Activated CD4-positive, alpha-beta T cell treated with anti-CD3 and anti-CD28 coated beads, Interleukin-2, amount 10 ng/mL, durations not matched to agents 24 days and 14 days (primary cell): ENCODE data around the gene ECE1. TPM values are rescaled to one million over a fixed set of nuclear protein-coding genes. Genes with fewer than 3 reads are reported as not detected.
"Not testable (repeated sequence)": the region's sequence is repeated elsewhere in the genome, so short reads cannot be mapped to it uniquely, and the experiment has no call there.

Experiments
- DNase-seq: peaks from one replicate; pipeline ENCODE4 v3.0.0; 2022
- H3K27ac Mint-ChIP-seq: one replicate; pipeline ENCODE4 v1.8.0; 2022; ENCODE audit warnings: mild to moderate bottlenecking, mixed read lengths
- H3K27me3 Mint-ChIP-seq: one replicate; pipeline ENCODE4 v1.8.0; 2022; ENCODE audit warnings: mixed read lengths
- H3K36me3 Mint-ChIP-seq: one replicate; pipeline ENCODE4 v1.8.0; 2022; ENCODE audit warnings: low read depth, mild to moderate bottlenecking, mixed read lengths
- H3K4me1 Mint-ChIP-seq: one replicate; pipeline ENCODE4 v1.8.0; 2021; ENCODE audit warnings: mixed read lengths
- H3K4me3 Mint-ChIP-seq: one replicate; pipeline ENCODE4 v1.8.0; 2022; ENCODE audit warnings: mild to moderate bottlenecking, moderate library complexity, mixed read lengths
- H3K9me3 Mint-ChIP-seq: one replicate; pipeline ENCODE4 v1.8.0; 2021; ENCODE audit warnings: mixed read lengths
- intact Hi-C: fragments of 100-400 bp; cut with micrococcal nuclease; formaldehyde crosslinking; loops from one replicate; pipeline ENCODE4 v1.15.1; 2023
- total RNA-seq: library from RNA; stranded (reverse); gene quantifications from 2 replicates; pipeline ENCODE4 v1.2.3, GENCODE V29; 2022

ECE1 gene
- total RNA-seq, 1 donor from 2014 or later = 134 TPM

GRCh38 chr1:21284206-21285054 lies 5.8 kb downstream of the ECE1 start:
- Mint-ChIP-seq H3K27me3 (no peaks in the 10 kb centered on the region), H3K27ac (peak overlapping the region; percentile 75), H3K9me3 (no peaks in the 10 kb centered on the region), H3K4me1 (peaks cover 48% of the 10 kb centered on the region), H3K4me3 (no peak overlapping the region), H3K36me3 (peaks cover 38% of the 10 kb centered on the region)
- no peak for DNase-seq
- intact Hi-C loops = no loop called here

- intact Hi-C loops = no loop called here
These were observed 6.7 kb downstream of the ECE1 start for GRCh38 chr1:21283524-21283923.

GRCh38 chr1:21282020-21282419 lies 8.2 kb downstream of the ECE1 start:
- intact Hi-C loops, H3K4me3 Mint-ChIP-seq, H3K27me3 Mint-ChIP-seq, H3K27ac Mint-ChIP-seq, DNase-seq, H3K9me3 Mint-ChIP-seq: not testable (repeated sequence)
- Mint-ChIP-seq H3K4me1 (peaks cover 41% of the 10 kb centered on the region), H3K36me3 (peaks cover 46% of the 10 kb centered on the region)

More at GRCh38 chr1:21283524-21283923, 6.7 kb downstream of the ECE1 start:
- no peaks in the 10 kb centered on the region for H3K27me3 Mint-ChIP-seq
- no peak overlapping the region for H3K4me3 Mint-ChIP-seq
- H3K36me3 Mint-ChIP-seq = peaks cover 38% of the 10 kb centered on the region
- DNase-seq = no peak
- H3K4me1 Mint-ChIP-seq = peaks cover 46% of the 10 kb centered on the region
- H3K27ac Mint-ChIP-seq = no peak overlapping the region
- no peaks in the 10 kb centered on the region for H3K9me3 Mint-ChIP-seq

- Mint-ChIP-seq H3K36me3 (peaks cover 46% of the 10 kb centered on the region), H3K4me3 (peak overlapping the region; percentile 77), H3K27ac (peak overlapping the region; percentile 93), H3K9me3 (no peaks in the 10 kb centered on the region), H3K27me3 (no peaks in the 10 kb centered on the region), H3K4me1 (peaks cover 39% of the 10 kb centered on the region)
- DNase-seq = no peak
- intact Hi-C loops = no loop called here
These were observed 9.8 kb downstream of the ECE1 start for GRCh38 chr1:21280482-21280881.

- peak; percentile 78 for DNase-seq
- intact Hi-C loops = no loop called here
- Mint-ChIP-seq H3K27ac (peak overlapping the region; percentile 93), H3K4me1 (peaks cover 40% of the 10 kb centered on the region), H3K27me3 (no peaks in the 10 kb centered on the region), H3K9me3 (no peaks in the 10 kb centered on the region), H3K4me3 (peak overlapping the region; percentile 77), H3K36me3 (peaks cover 46% of the 10 kb centered on the region)
These were observed 10.2 kb downstream of the ECE1 start for GRCh38 chr1:21280011-21280471.

GRCh38 chr1:21278860-21279845 lies 11.1 kb downstream of the ECE1 start:
- Mint-ChIP-seq H3K4me1 (peaks cover 41% of the 10 kb centered on the region), H3K36me3 (peaks cover 46% of the 10 kb centered on the region), H3K27me3 (no peaks in the 10 kb centered on the region), H3K27ac (peak overlapping the region; percentile 93), H3K9me3 (no peaks in the 10 kb centered on the region), H3K4me3 (peak overlapping the region; percentile 77)
- no peak for DNase-seq
- intact Hi-C loops = no loop called here

GRCh38 chr1:21278208-21278859 lies 11.9 kb downstream of the ECE1 start:
- intact Hi-C loops = no loop called here
- Mint-ChIP-seq H3K27ac (peak overlapping the region; percentile 56), H3K4me3 (no peak overlapping the region), H3K9me3 (no peaks in the 10 kb centered on the region), H3K4me1 (peaks cover 37% of the 10 kb centered on the region), H3K27me3 (no peaks in the 10 kb centered on the region), H3K36me3 (peaks cover 43% of the 10 kb centered on the region)
- DNase-seq = no peak

- no peak for DNase-seq
- H3K36me3 Mint-ChIP-seq = peaks cover 52% of the 10 kb centered on the region
- peak overlapping the region; percentile 81 for H3K27ac Mint-ChIP-seq
- no peaks in the 10 kb centered on the region for H3K9me3 Mint-ChIP-seq
- H3K4me3 Mint-ChIP-seq = no peak overlapping the region
- H3K27me3 Mint-ChIP-seq = no peaks in the 10 kb centered on the region
- intact Hi-C loops = no loop called here
- H3K4me1 Mint-ChIP-seq = peaks cover 35% of the 10 kb centered on the region
These were observed 13.1 kb downstream of the ECE1 start for GRCh38 chr1:21277180-21277579.

- no peaks in the 10 kb centered on the region for H3K9me3 Mint-ChIP-seq
- H3K27me3 Mint-ChIP-seq = no peaks in the 10 kb centered on the region
- DNase-seq = no peak
- H3K27ac Mint-ChIP-seq = peak overlapping the region; percentile 15
- H3K4me1 Mint-ChIP-seq = peaks cover 16% of the 10 kb centered on the region
- H3K36me3 Mint-ChIP-seq = peaks cover 72% of the 10 kb centered on the region
- intact Hi-C loops = no loop called here
- H3K4me3 Mint-ChIP-seq = no peak overlapping the region
These were observed 17.7 kb downstream of the ECE1 start for GRCh38 chr1:21272540-21272939.

- DNase-seq = no peak
- no peaks in the 10 kb centered on the region for H3K9me3 Mint-ChIP-seq
- no peak overlapping the region for H3K4me3 Mint-ChIP-seq
- H3K4me1 Mint-ChIP-seq = peaks cover 17% of the 10 kb centered on the region
- intact Hi-C loops = no loop called here
- H3K36me3 Mint-ChIP-seq = peaks cover 72% of the 10 kb centered on the region
- no peaks in the 10 kb centered on the region for H3K27me3 Mint-ChIP-seq
- H3K27ac Mint-ChIP-seq = no peak overlapping the region
These were observed 18.7 kb downstream of the ECE1 start for GRCh38 chr1:21271550-21271949.

- DNase-seq = peak; percentile 95
- Mint-ChIP-seq H3K27me3 (no peaks in the 10 kb centered on the region), H3K9me3 (no peaks in the 10 kb centered on the region), H3K27ac (peak overlapping the region; percentile 51), H3K4me1 (peaks cover 17% of the 10 kb centered on the region), H3K4me3 (no peak overlapping the region), H3K36me3 (peaks cover 66% of the 10 kb centered on the region)
- intact Hi-C loops = no loop called here
These were observed 20.1 kb downstream of the ECE1 start for GRCh38 chr1:21270086-21270689.

- intact Hi-C loops = no loop called here
- no peak for DNase-seq
- Mint-ChIP-seq H3K27me3 (no peaks in the 10 kb centered on the region), H3K27ac (no peak overlapping the region), H3K4me1 (peaks cover 14% of the 10 kb centered on the region), H3K36me3 (peaks cover 65% of the 10 kb centered on the region), H3K4me3 (no peak overlapping the region), H3K9me3 (no peaks in the 10 kb centered on the region)
These were observed 20.7 kb downstream of the ECE1 start for GRCh38 chr1:21269461-21270085.
